ENCODE measurements around the gene NOL3. TPM values are rescaled to one million over a fixed set of nuclear protein-coding genes. Genes with fewer than 3 reads are reported as not detected.

The NOL3 gene
- total RNA-seq, 3 donors from 2014 or later = 0.99 to 3.7 (median 1.4) TPM

GRCh38 chr16:67149276-67150046 lies 20.9 kb upstream of the NOL3 start:
- Mint-ChIP-seq H3K36me3 (ENCODE audit: insufficient read depth) (peaks cover 21% of the 10 kb centered on the region), H3K9me3 (no peaks in the 10 kb centered on the region), H3K27me3 (ENCODE audit: low read depth) (no peaks in the 10 kb centered on the region), H3K4me1 (ENCODE audit: low read depth) (peaks cover 21% of the 10 kb centered on the region), H3K4me3 (peak overlapping the region; percentile 45)
- ATAC-seq (no peak), DNase-seq (no peak)

GRCh38 chr16:67150047-67150832 lies 20.1 kb upstream of the NOL3 start:
- peaks cover 23% of the 10 kb centered on the region for H3K4me1 Mint-ChIP-seq (ENCODE audit: low read depth)
- peaks cover 18% of the 10 kb centered on the region for H3K36me3 Mint-ChIP-seq (ENCODE audit: insufficient read depth)
- no peak overlapping the region for H3K4me3 Mint-ChIP-seq
- DNase-seq = peak; percentile 58
- ATAC-seq = peak; percentile 71 to 73
- no peaks in the 10 kb centered on the region for H3K27me3 Mint-ChIP-seq (ENCODE audit: low read depth)
- H3K9me3 Mint-ChIP-seq = no peaks in the 10 kb centered on the region

GRCh38 chr16:67150833-67151396 lies 19.4 kb upstream of the NOL3 start, which contains the start of gene B3GNT9:
TSS of gene B3GNT9 (minus strand) at chr16:67150998. CDS start at chr16:67150485, 513 bp downstream.
- H3K36me3 Mint-ChIP-seq (ENCODE audit: insufficient read depth) = peaks cover 18% of the 10 kb centered on the region
- ATAC-seq (peak; percentile 21 to 27), DNase-seq (no peak)
- peaks cover 27% of the 10 kb centered on the region for H3K4me1 Mint-ChIP-seq (ENCODE audit: low read depth)
- no peaks in the 10 kb centered on the region for H3K9me3 Mint-ChIP-seq
- H3K27me3 Mint-ChIP-seq (ENCODE audit: low read depth) = no peaks in the 10 kb centered on the region
- H3K4me3 Mint-ChIP-seq = peak within 1 kb of the TSS; percentile 64

- H3K4me1 Mint-ChIP-seq (ENCODE audit: low read depth) = peaks cover 33% of the 10 kb centered on the region
- no peaks in the 10 kb centered on the region for H3K27me3 Mint-ChIP-seq (ENCODE audit: low read depth)
- peak overlapping the region; percentile 64 for H3K4me3 Mint-ChIP-seq
- ATAC-seq = no peak
- H3K36me3 Mint-ChIP-seq (ENCODE audit: insufficient read depth) = peaks cover 11% of the 10 kb centered on the region
- no peaks in the 10 kb centered on the region for H3K9me3 Mint-ChIP-seq
- DNase-seq = no peak
These were observed 18.8 kb upstream of the NOL3 start for GRCh38 chr16:67151431-67152097.

- H3K4me1 Mint-ChIP-seq (ENCODE audit: low read depth) = peaks cover 58% of the 10 kb centered on the region
- H3K27me3 Mint-ChIP-seq (ENCODE audit: low read depth) = no peaks in the 10 kb centered on the region
- H3K9me3 Mint-ChIP-seq = no peaks in the 10 kb centered on the region
- DNase-seq (no peak), ATAC-seq (no peak)
- H3K4me3 Mint-ChIP-seq = peak overlapping the region; percentile 71
- peaks cover 1% of the 10 kb centered on the region for H3K36me3 Mint-ChIP-seq (ENCODE audit: insufficient read depth)
These were observed 15.6 kb upstream of the NOL3 start for GRCh38 chr16:67154578-67155294.

- Mint-ChIP-seq H3K27me3 (ENCODE audit: low read depth) (no peaks in the 10 kb centered on the region), H3K36me3 (ENCODE audit: insufficient read depth) (peaks cover 1% of the 10 kb centered on the region), H3K4me3 (peak overlapping the region; percentile 71), H3K9me3 (no peaks in the 10 kb centered on the region), H3K4me1 (ENCODE audit: low read depth) (peaks cover 60% of the 10 kb centered on the region)
- ATAC-seq = peak; percentile 61 to 64
- peak; percentile 74 for DNase-seq
These were observed 14.8 kb upstream of the NOL3 start for GRCh38 chr16:67155295-67156142.

- H3K9me3 Mint-ChIP-seq = no peaks in the 10 kb centered on the region
- H3K27me3 Mint-ChIP-seq (ENCODE audit: low read depth) = peaks cover 3% of the 10 kb centered on the region
- H3K36me3 Mint-ChIP-seq (ENCODE audit: insufficient read depth) = peaks cover 1% of the 10 kb centered on the region
- H3K4me1 Mint-ChIP-seq (ENCODE audit: low read depth) = peaks cover 63% of the 10 kb centered on the region
- ATAC-seq (no peak), DNase-seq (no peak)
- H3K4me3 Mint-ChIP-seq = no peak overlapping the region
These were observed 14.0 kb upstream of the NOL3 start for GRCh38 chr16:67156143-67156844.

GRCh38 chr16:67157106-67157748 lies 13.1 kb upstream of the NOL3 start:
- no peaks in the 10 kb centered on the region for H3K9me3 Mint-ChIP-seq
- H3K4me3 Mint-ChIP-seq = no peak overlapping the region
- ATAC-seq (no peak), DNase-seq (no peak)
- peaks cover 1% of the 10 kb centered on the region for H3K36me3 Mint-ChIP-seq (ENCODE audit: insufficient read depth)
- H3K27me3 Mint-ChIP-seq (ENCODE audit: low read depth) = peaks cover 9% of the 10 kb centered on the region
- peaks cover 67% of the 10 kb centered on the region for H3K4me1 Mint-ChIP-seq (ENCODE audit: low read depth)

GRCh38 chr16:67157892-67158635 lies 12.3 kb upstream of the NOL3 start:
- DNase-seq (no peak), ATAC-seq (no peak)
- Mint-ChIP-seq H3K4me1 (ENCODE audit: low read depth) (peaks cover 65% of the 10 kb centered on the region), H3K36me3 (ENCODE audit: insufficient read depth) (peaks cover 1% of the 10 kb centered on the region), H3K27me3 (ENCODE audit: low read depth) (peaks cover 14% of the 10 kb centered on the region), H3K9me3 (no peaks in the 10 kb centered on the region), H3K4me3 (peak overlapping the region; percentile 89)

- H3K9me3 Mint-ChIP-seq = no peaks in the 10 kb centered on the region
- DNase-seq (peak; percentile 79), ATAC-seq (peak; percentile 20 to 34)
- H3K36me3 Mint-ChIP-seq (ENCODE audit: insufficient read depth) = peaks cover 1% of the 10 kb centered on the region
- H3K4me3 Mint-ChIP-seq = peak overlapping the region; percentile 89
- H3K27me3 Mint-ChIP-seq (ENCODE audit: low read depth) = peaks cover 17% of the 10 kb centered on the region
- H3K4me1 Mint-ChIP-seq (ENCODE audit: low read depth) = peaks cover 62% of the 10 kb centered on the region
These were observed 11.4 kb upstream of the NOL3 start for GRCh38 chr16:67158637-67159600.

GRCh38 chr16:67161595-67162058 lies 8.7 kb upstream of the NOL3 start:
- no peaks in the 10 kb centered on the region for H3K9me3 Mint-ChIP-seq
- ATAC-seq (no peak), DNase-seq (no peak)
- H3K36me3 Mint-ChIP-seq (ENCODE audit: insufficient read depth) = peaks cover 1% of the 10 kb centered on the region
- H3K4me1 Mint-ChIP-seq (ENCODE audit: low read depth) = peaks cover 56% of the 10 kb centered on the region
- peaks cover 34% of the 10 kb centered on the region for H3K27me3 Mint-ChIP-seq (ENCODE audit: low read depth)
- peak overlapping the region; percentile 26 for H3K4me3 Mint-ChIP-seq
